Neural cell (in vitro differentiated cells): ENCODE results near the gene PPME1.

Source experiments
- EP300 ChIP-seq: fragments of 450-650 bp; conservative IDR thresholded peaks from 2 replicates; pipeline ENCODE4 v1.6.1; 2014; ENCODE audit warnings: antibody characterized with exemption, mild to moderate bottlenecking, moderate library complexity; ENCODE audit not compliant: poor library complexity, severe bottlenecking
- EZH2 ChIP-seq: fragments of 200-600, 300-800 bp; shearing (Covaris generic), sonication (generic); IDR thresholded peaks from 2 replicates; pipeline ENCODE4 v1.6.1; 2014; ENCODE audit warnings: antibody characterized with exemption, low read length, borderline replicate concordance, mild to moderate bottlenecking; ENCODE audit not compliant: insufficient read depth, poor library complexity, severe bottlenecking
- POLR2AphosphoS5 ChIP-seq: IDR thresholded peaks from 2 replicates; pipeline ENCODE4 v1.6.1; 2012
- RAD21 ChIP-seq: fragments of 450-650 bp; conservative IDR thresholded peaks from 2 replicates; pipeline ENCODE4 v1.6.1; 2014; ENCODE audit warnings: antibody characterized with exemption, mild to moderate bottlenecking, moderate library complexity
- TF ChIP-seq, protein P1 (sequence below): fragments of 450-650 bp; IDR thresholded peaks from 2 replicates; pipeline ENCODE4 v1.5.1; 2014; ENCODE audit warnings: antibody characterized with exemption, mild to moderate bottlenecking, moderate library complexity; ENCODE audit not compliant: poor library complexity, severe bottlenecking

- TF ChIP-seq EZH2 = no peak
- TF ChIP-seq POLR2AphosphoS5 = no peak
- TF ChIP-seq, protein P1, sequence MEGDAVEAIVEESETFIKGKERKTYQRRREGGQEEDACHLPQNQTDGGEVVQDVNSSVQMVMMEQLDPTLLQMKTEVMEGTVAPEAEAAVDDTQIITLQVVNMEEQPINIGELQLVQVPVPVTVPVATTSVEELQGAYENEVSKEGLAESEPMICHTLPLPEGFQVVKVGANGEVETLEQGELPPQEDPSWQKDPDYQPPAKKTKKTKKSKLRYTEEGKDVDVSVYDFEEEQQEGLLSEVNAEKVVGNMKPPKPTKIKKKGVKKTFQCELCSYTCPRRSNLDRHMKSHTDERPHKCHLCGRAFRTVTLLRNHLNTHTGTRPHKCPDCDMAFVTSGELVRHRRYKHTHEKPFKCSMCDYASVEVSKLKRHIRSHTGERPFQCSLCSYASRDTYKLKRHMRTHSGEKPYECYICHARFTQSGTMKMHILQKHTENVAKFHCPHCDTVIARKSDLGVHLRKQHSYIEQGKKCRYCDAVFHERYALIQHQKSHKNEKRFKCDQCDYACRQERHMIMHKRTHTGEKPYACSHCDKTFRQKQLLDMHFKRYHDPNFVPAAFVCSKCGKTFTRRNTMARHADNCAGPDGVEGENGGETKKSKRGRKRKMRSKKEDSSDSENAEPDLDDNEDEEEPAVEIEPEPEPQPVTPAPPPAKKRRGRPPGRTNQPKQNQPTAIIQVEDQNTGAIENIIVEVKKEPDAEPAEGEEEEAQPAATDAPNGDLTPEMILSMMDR = no peak
- TF ChIP-seq EP300 = no peak
- TF ChIP-seq RAD21 = no peak
Observed at GRCh38 chr11:74142624-74143023, 28.5 kb upstream of the PPME1 start.
